Transverse colon (tissue), 4 donors: ENCODE data around the gene NRCAM.

Source experiments
- CTCF ChIP-seq, 5 experiments: fragments of 200-600 bp in 3 of 5; fragments of 450-650 bp in 2 of 5; sonication (generic) in 3 of 5; IDR thresholded peaks; 1 replicate in 2 of 5; 2 replicates in 3 of 5; pipeline ENCODE4 v1.5.1; 2016 to 2017; ENCODE audit warnings: antibody characterized with exemption in 5 of 5, inconsistent platforms in 3 of 5, mild to moderate bottlenecking in 2 of 5, moderate library complexity in 1 of 5
- EP300 ChIP-seq: sonication (generic); formaldehyde crosslinking; IDR thresholded peaks from one replicate; pipeline ENCODE4 v1.6.1; 2017; ENCODE audit warnings: antibody characterized with exemption, low read depth
- POLR2A ChIP-seq: fragments of 450-650 bp; IDR thresholded peaks from one replicate; pipeline ENCODE4 v1.6.1; 2016; ENCODE audit warnings: antibody characterized with exemption, mild to moderate bottlenecking, moderate library complexity
- POLR2AphosphoS5 ChIP-seq, 3 donors: sonication (generic); formaldehyde crosslinking; IDR thresholded peaks; one replicate each; pipeline ENCODE4 v1.6.1; 2016; ENCODE audit warnings: antibody characterized with exemption in 3 of 3

DNA sequence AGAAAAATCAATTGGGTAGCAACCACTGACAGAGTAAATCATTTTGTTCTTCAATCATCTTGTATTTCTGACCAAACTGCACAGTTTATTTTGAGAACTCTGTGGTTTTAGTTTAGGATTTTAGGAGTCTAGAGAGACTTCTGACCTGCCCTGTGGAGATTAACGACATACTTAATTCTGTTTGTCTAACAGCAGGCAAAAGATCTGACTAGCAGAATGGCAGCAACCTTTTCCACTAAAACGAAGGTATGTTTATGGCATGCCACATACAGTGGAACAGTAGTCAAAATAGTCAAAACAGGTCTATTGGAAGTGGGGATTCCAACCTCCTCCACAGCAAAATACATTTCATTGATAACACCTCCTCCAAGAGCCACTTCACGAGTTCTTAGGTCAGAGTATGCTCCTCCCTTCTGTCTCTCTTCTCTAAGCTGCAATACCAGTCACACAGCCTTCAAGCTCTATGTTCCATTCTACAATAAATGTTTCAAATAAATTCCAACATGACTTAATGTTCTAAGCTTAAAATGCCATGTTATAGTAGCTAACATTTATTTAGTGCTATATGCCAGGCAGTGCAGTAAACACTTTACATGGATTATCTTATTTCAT lies 34.4 kb downstream of the NRCAM start:
- TF ChIP-seq CTCF (IDR thresholded peaks at IDR 0.05) = no peak
- TF ChIP-seq EP300 = no peak
- no peak for TF ChIP-seq POLR2A
- no peak for TF ChIP-seq POLR2AphosphoS5 (IDR thresholded peaks at IDR 0.05)
